AG04450 (cell line): ENCODE measurements around the gene RBFOX2. TPM values are rescaled to one million over a fixed set of nuclear protein-coding genes. Genes with fewer than 3 reads are reported as not detected.
A peak's percentile ranks its signal among the peaks of the same experiment; 100 is the strongest.

Experiments
- CTCF ChIA-PET: fragments of 300-600, 350-600 bp; formaldehyde crosslinking; extraction: SDS; loops from one replicate; lab custom pipeline; 2022; ENCODE audit warnings: antibody characterized with exemption, inconsistent platforms; lab: Charles Lee
- POLR2A ChIA-PET: fragments of 350-600 bp; formaldehyde crosslinking; extraction: SDS; loops from one replicate; lab custom pipeline; 2021; ENCODE audit warnings: antibody characterized with exemption, inconsistent platforms; lab: Yijun Ruan, JAX
- DNase-seq: peaks from one replicate; pipeline ENCODE4 v3.0.0-alpha.2; 2011; ENCODE audit warnings: low read depth, low spot score
- H3K27ac ChIP-seq: one replicate; pipeline ENCODE4 v1.5.1; 2012; ENCODE audit warnings: low read depth, low read length, control low read depth
- H3K27me3 ChIP-seq: one replicate; pipeline ENCODE4 v1.6.0; 2012; ENCODE audit warnings: low read length; ENCODE audit not compliant: control insufficient read depth, insufficient read depth
- H3K4me3 ChIP-seq: 2 replicates; pipeline ENCODE4 v1.5.1; 2011; ENCODE audit warnings: mild to moderate bottlenecking, low read depth, low read length, control low read depth
- H3K9me3 ChIP-seq: 2 replicates; pipeline ENCODE4 v1.5.1; 2012; ENCODE audit warnings: low read length; ENCODE audit not compliant: control insufficient read depth, insufficient read depth
- polyA plus RNA-seq: library from polyadenylated mRNA; depleted of rRNA; stranded (reverse); fragments of >200 nt; gene quantifications from 2 replicates; pipeline ENCODE4 v1.2.3, GENCODE V29; 2011
- TF ChIP-seq, protein P1 (sequence below): IDR thresholded peaks from 2 replicates; pipeline ENCODE4 v1.5.1; 2011; ENCODE audit warnings: low read depth, low read length, control low read depth, inconsistent platforms

Gene RBFOX2
- polyA plus RNA-seq, 1 experiment = 288 TPM

GRCh38 chr22:35852076-35852475 lies 176.5 kb downstream of the RBFOX2 start:
- TF ChIP-seq, protein P1, sequence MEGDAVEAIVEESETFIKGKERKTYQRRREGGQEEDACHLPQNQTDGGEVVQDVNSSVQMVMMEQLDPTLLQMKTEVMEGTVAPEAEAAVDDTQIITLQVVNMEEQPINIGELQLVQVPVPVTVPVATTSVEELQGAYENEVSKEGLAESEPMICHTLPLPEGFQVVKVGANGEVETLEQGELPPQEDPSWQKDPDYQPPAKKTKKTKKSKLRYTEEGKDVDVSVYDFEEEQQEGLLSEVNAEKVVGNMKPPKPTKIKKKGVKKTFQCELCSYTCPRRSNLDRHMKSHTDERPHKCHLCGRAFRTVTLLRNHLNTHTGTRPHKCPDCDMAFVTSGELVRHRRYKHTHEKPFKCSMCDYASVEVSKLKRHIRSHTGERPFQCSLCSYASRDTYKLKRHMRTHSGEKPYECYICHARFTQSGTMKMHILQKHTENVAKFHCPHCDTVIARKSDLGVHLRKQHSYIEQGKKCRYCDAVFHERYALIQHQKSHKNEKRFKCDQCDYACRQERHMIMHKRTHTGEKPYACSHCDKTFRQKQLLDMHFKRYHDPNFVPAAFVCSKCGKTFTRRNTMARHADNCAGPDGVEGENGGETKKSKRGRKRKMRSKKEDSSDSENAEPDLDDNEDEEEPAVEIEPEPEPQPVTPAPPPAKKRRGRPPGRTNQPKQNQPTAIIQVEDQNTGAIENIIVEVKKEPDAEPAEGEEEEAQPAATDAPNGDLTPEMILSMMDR = no peak
- Histone ChIP-seq H3K27me3 (no peaks in the 10 kb centered on the region), H3K9me3 (no peaks in the 10 kb centered on the region), H3K4me3 (no peak overlapping the region), H3K27ac (no peak overlapping the region)
- DNase-seq = no peak
- ChIA-PET POLR2A (no interaction called here), CTCF (no interaction called here)

GRCh38 chr22:35850831-35851230 lies 177.8 kb downstream of the RBFOX2 start:
- Histone ChIP-seq H3K27me3 (no peaks in the 10 kb centered on the region), H3K9me3 (no peaks in the 10 kb centered on the region), H3K4me3 (no peak overlapping the region), H3K27ac (no peak overlapping the region)
- CTCF ChIA-PET = no interaction called here
- TF ChIP-seq, protein P1 = no peak
- POLR2A ChIA-PET = no interaction called here
- DNase-seq = no peak

DNA sequence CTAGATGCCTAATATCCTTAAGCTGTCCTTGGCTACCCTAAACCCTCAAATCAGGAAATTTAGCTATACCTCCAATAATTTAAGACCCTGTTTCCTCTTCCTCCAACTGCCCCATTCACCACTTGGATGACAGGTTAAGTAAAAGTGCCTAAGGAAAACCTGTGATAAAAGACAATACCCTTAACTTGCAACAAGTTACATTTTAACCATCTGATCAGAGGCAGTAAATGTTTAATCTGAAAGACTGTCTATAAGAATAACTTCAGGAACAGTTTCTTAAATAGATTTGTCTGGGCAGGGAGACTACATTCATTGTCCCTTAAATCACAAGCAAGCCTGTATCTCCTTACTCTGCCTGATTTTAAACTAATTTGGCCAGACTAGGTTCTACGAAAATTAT lies 181.8 kb downstream of the RBFOX2 start:
- TF ChIP-seq, protein P1 = no peak
- Histone ChIP-seq H3K9me3 (no peaks in the 10 kb centered on the region), H3K27me3 (no peaks in the 10 kb centered on the region), H3K4me3 (no peak overlapping the region), H3K27ac (no peak overlapping the region)
- CTCF ChIA-PET = interaction anchor here (0.6 kb wide), 1 partner anchor 54 kb away, joined by 3 read pairs; no protein-coding TSS in a partner anchor
- no peak for DNase-seq
- POLR2A ChIA-PET = no interaction called here

- H3K27ac ChIP-seq = no peak overlapping the region
- no peaks in the 10 kb centered on the region for H3K27me3 ChIP-seq
- no peak overlapping the region for H3K4me3 ChIP-seq
- ChIA-PET CTCF (no interaction called here), POLR2A (no interaction called here)
- TF ChIP-seq, protein P1 = no peak
- no peaks in the 10 kb centered on the region for H3K9me3 ChIP-seq
- no peak for DNase-seq
These were observed 183.7 kb downstream of the RBFOX2 start for GRCh38 chr22:35844886-35845285.

- no peak overlapping the region for H3K27ac ChIP-seq
- no peak for DNase-seq
- H3K27me3 ChIP-seq = no peaks in the 10 kb centered on the region
- CTCF ChIA-PET = interaction anchor here (0.6 to 1.3 kb wide), 4 partner anchors 28 to 223 kb away, joined by 3 to 4 read pairs (median 4); no protein-coding TSS in a partner anchor
- POLR2A ChIA-PET = no interaction called here
- TF ChIP-seq, protein P1 = peak; percentile 61
- no peaks in the 10 kb centered on the region for H3K9me3 ChIP-seq
- H3K4me3 ChIP-seq = no peak overlapping the region
These were observed 185.7 kb downstream of the RBFOX2 start for GRCh38 chr22:35842954-35843353.
